Mesothelial cell of epicardium (in vitro differentiated cells): ENCODE data around the gene BMPR1A. TPM values are rescaled to one million over a fixed set of nuclear protein-coding genes. Genes with fewer than 3 reads are reported as not detected.
"Not testable (repeated sequence)": the region's sequence is repeated elsewhere in the genome, so short reads cannot be mapped to it uniquely, and the experiment has no call there.

Experiments used
- DNase-seq, 2 experiments: peaks; one replicate each; pipeline ENCODE4 v3.0.0; 2021; ENCODE audit warnings: low spot score in 2 of 2; ENCODE audit not compliant: unreplicated experiment in 2 of 2
- H3K27ac Mint-ChIP-seq: 2 replicates; pipeline ENCODE4 v1.8.0; 2021; ENCODE audit warnings: mixed read lengths
- H3K27me3 Mint-ChIP-seq: 2 replicates; pipeline ENCODE4 v1.8.0; 2021; ENCODE audit warnings: low read depth, mixed read lengths
- H3K36me3 Mint-ChIP-seq: 2 replicates; pipeline ENCODE4 v1.8.0; 2021; ENCODE audit warnings: mixed read lengths
- H3K4me1 Mint-ChIP-seq: 2 replicates; pipeline ENCODE4 v1.8.0; 2021; ENCODE audit warnings: mixed read lengths
- H3K4me3 Mint-ChIP-seq: 2 replicates; pipeline ENCODE4 v1.8.0; 2021; ENCODE audit warnings: mild to moderate bottlenecking, moderate library complexity, mixed read lengths
- H3K9me3 Mint-ChIP-seq: 2 replicates; pipeline ENCODE4 v1.8.0; 2021; ENCODE audit warnings: mixed read lengths
- CTCF ChIP-seq: fragments of 200-600 bp; sonication (generic); IDR thresholded peaks from one replicate; pipeline ENCODE4 v1.5.0; 2021; ENCODE audit warnings: antibody characterized with exemption; ENCODE audit not compliant: unreplicated experiment
- total RNA-seq: library from RNA; stranded (reverse); gene quantifications from 3 replicates; pipeline ENCODE4 v1.2.1, GENCODE V29; 2021

BMPR1A gene
- total RNA-seq, 1 donor from 2014 or later, result 100.0 TPM

DNA sequence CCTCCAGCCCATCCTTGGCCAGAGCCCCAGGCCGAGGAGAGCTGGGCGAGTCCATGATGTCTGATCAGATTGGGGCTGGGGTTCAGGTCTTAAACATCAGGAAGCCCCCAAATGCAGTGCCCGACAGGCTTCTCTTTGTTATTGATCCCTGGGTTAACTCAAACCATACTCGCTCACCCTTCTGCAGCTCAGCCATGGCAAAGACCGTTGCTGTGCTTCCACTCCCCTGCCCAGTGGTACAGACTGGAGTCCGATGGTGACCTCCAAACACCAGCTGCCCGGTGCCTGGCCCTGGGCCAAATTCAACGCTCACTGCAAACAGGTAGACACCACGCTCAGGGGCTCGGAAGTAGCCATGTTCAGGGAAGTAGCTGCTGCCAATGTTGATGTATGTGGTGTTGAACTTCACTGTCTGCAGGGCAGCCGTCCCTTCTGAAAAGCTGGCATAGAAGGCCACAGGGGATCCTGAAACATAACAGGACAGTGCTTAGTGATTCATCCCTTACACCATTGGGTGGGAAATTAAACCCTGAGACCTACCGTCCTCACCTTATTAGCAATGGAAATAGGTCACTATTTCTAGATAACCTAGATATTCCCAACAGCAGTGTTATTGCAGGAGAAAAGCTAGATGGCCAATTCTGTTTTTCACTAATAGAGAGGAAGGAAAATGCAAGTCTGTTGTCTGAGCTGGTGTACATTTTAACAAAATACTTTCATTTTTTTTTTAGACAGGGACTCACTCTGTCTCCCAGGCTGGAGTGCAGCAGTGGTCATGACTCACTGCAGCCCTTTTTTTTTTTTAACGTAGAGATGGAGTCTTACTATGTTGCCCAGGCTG, 180.5 kb downstream of the BMPR1A start:
- no peak overlapping the region for H3K27ac Mint-ChIP-seq
- H3K36me3 Mint-ChIP-seq, result peaks cover 4% of the 10 kb centered on the region
- H3K27me3 Mint-ChIP-seq, result no peaks in the 10 kb centered on the region
- no peak for DNase-seq
- no peak overlapping the region for H3K4me3 Mint-ChIP-seq
- H3K9me3 Mint-ChIP-seq, result no peaks in the 10 kb centered on the region
- no peaks in the 10 kb centered on the region for H3K4me1 Mint-ChIP-seq
- TF ChIP-seq CTCF, result no peak

DNA sequence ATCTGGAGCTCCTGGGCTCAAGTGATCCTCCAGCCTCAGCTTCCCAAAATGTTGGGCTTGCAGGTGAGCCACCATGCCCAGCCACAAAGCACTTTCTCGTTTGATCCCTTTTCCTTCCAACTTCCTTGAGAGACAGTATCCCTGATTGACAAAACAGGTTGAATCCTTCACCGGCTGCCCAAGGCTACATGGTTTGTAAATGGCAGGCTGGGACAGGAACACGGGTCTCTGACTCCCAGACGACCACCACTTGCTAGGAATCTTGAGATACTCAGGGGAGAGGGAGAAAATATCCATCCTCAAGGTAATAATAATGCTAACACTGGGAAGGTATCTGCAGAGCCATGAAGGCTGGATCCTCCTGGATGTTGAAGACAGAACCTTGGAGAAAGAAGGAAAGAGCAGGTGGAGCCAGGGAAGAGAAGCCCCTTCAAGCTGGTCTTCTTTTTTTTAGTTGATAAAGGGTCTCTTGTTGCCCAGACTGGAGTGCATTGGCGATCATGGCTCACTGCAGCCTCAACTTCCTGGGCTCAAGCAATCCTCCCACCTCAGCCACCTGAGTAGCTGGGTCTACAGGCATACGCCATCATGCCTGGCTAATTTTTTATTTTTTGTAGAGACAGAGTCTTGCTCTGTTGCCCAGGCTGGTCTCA, 181.2 kb downstream of the BMPR1A start:
- DNase-seq, result no peak
- Mint-ChIP-seq H3K4me3 (peak overlapping the region; percentile 11), H3K27ac (no peak overlapping the region), H3K9me3 (no peaks in the 10 kb centered on the region), H3K4me1 (no peaks in the 10 kb centered on the region), H3K27me3 (no peaks in the 10 kb centered on the region), H3K36me3 (peaks cover 3% of the 10 kb centered on the region)
- TF ChIP-seq CTCF, result no peak

DNA sequence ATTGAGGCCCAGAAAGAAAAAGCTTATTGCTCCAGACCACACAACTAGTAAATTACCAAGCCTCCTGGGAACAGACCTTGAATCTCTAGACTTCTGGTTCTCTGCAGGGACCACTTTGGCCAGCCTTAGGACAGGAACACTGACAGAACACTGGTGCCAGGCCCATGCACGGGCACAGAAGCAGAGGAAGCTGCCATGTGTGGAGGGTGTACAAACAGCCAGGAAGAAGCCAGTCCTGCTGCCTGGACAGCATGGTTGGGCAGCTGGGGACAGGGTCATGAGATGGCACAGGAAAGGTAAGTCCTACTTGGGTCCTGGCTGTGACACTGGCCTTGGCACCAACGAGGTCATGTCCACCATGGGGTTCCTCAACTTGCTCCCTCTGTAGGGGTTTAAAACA, 181.8 kb downstream of the BMPR1A start:
- no peak for TF ChIP-seq CTCF
- H3K9me3 Mint-ChIP-seq, result no peaks in the 10 kb centered on the region
- H3K27me3 Mint-ChIP-seq, result no peaks in the 10 kb centered on the region
- H3K27ac Mint-ChIP-seq, result peak overlapping the region; percentile 47
- DNase-seq, result no peak
- H3K4me3 Mint-ChIP-seq, result no peak overlapping the region
- H3K4me1 Mint-ChIP-seq, result no peaks in the 10 kb centered on the region
- peaks cover 3% of the 10 kb centered on the region for H3K36me3 Mint-ChIP-seq

- peaks cover 12% of the 10 kb centered on the region for H3K4me1 Mint-ChIP-seq
- not testable (repeated sequence) for H3K27me3 Mint-ChIP-seq, H3K4me3 Mint-ChIP-seq, H3K27ac Mint-ChIP-seq, DNase-seq, H3K9me3 Mint-ChIP-seq, H3K36me3 Mint-ChIP-seq
Observed at GRCh38 chr10:86940076-86940475, 183.7 kb downstream of the BMPR1A start.

- H3K36me3 Mint-ChIP-seq, result peaks cover 6% of the 10 kb centered on the region
- no peaks in the 10 kb centered on the region for H3K27me3 Mint-ChIP-seq
- H3K4me3 Mint-ChIP-seq, result no peak overlapping the region
- H3K27ac Mint-ChIP-seq, result no peak overlapping the region
- peaks cover 16% of the 10 kb centered on the region for H3K4me1 Mint-ChIP-seq
- no peak for TF ChIP-seq CTCF
- no peaks in the 10 kb centered on the region for H3K9me3 Mint-ChIP-seq
- DNase-seq, result no peak
Observed at GRCh38 chr10:86940677-86941076, 184.3 kb downstream of the BMPR1A start.

- H3K4me1 Mint-ChIP-seq, result peaks cover 20% of the 10 kb centered on the region
- no peak for DNase-seq
- H3K27ac Mint-ChIP-seq, result no peak overlapping the region
- no peaks in the 10 kb centered on the region for H3K27me3 Mint-ChIP-seq
- H3K9me3 Mint-ChIP-seq, result no peaks in the 10 kb centered on the region
- H3K36me3 Mint-ChIP-seq, result peaks cover 3% of the 10 kb centered on the region
- no peak overlapping the region for H3K4me3 Mint-ChIP-seq
- TF ChIP-seq CTCF, result no peak
Observed at GRCh38 chr10:86941426-86941825, 185.0 kb downstream of the BMPR1A start.
